ENCODE data around the gene PLEKHM3.

PLEKHM3 gene

DNA sequence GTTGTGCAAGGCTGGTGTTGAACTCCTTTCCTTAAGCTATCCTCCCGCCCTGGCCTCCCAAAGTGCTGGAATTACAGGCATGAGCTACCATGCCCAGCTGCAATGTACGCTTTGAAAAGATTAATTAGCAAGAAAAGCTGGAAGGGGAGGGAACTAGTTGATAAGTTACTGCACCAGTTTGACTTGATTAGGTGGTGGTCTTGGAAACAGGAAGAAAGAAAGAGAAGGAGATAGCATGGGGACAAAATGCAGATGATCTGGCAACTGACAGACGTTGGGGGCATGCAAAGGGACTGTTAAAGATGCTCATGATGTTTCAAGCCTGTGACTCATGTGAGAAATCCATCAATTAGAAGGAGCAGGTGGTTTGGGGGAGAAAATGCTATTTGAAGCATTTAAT lies 68.6 kb downstream of the PLEKHM3 start:
- no peak overlapping the region for H3K4ac ChIP-seq (ENCODE audit: low read depth in 1 of 2, low read length in 2 of 2)
- 71% methylated on average over 3 of the region's 3 CpGs for WGBS

DNA sequence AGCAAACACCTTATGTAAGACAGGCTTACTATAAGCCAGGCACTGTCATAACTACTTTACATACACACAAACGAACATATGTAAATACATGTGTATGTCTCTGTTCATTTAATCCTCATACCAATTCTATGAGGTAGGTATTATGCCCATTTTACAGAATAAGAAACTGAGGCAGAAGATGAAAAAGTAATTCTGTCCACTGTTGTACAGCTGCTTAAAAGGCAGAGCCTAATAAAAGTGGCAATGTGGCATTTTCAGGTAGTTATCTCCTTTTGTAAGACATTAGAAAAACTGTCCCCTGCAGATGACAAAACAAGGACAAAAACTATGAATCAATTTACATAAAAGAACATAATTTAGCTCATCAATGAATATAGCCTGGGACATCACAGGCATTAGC lies 69.9 kb downstream of the PLEKHM3 start:
- H3K14ac ChIP-seq (ENCODE audit: low read length in 2 of 2), result no peak overlapping the region
- H3K9me3 ChIP-seq (ENCODE audit: control insufficient read depth, low read length), result no peaks in the 10 kb centered on the region
- H4K91ac ChIP-seq (ENCODE audit: low read length), result no peak overlapping the region
- no peaks in the 10 kb centered on the region for H3K36me3 ChIP-seq (ENCODE audit: control insufficient read depth in 1 of 2, insufficient read depth in 2 of 2, low read depth in 1 of 2, low read length in 2 of 2)
- DNase-seq, result no peak
- no peak overlapping the region for H3K23ac ChIP-seq (ENCODE audit: low read length in 2 of 2)
- no peak overlapping the region for H3K27ac ChIP-seq (ENCODE audit: low read length, poor library complexity, severe bottlenecking)
- no peak overlapping the region for H2BK12ac ChIP-seq (ENCODE audit: low read length in 2 of 2)
- H2BK5ac ChIP-seq (ENCODE audit: low read depth, low read length, poor library complexity, severe bottlenecking), result no peak overlapping the region
- no peak overlapping the region for H4K8ac ChIP-seq (ENCODE audit: low read length)
- H2BK120ac ChIP-seq (ENCODE audit: low read depth, low read length), result no peak overlapping the region
- H3K4me1 ChIP-seq (ENCODE audit: control insufficient read depth, insufficient read depth, low read depth, low read length), result no peaks in the 10 kb centered on the region
- no peak overlapping the region for H3K4me2 ChIP-seq (ENCODE audit: low read length, poor library complexity, severe bottlenecking)
- H3K9ac ChIP-seq (ENCODE audit: low read length), result no peak overlapping the region
- no peak overlapping the region for H3K4me3 ChIP-seq (ENCODE audit: insufficient read depth in 1 of 2, low read depth in 1 of 2, low read length in 2 of 2)
- no peak overlapping the region for H2BK15ac ChIP-seq (ENCODE audit: low read depth, poor library complexity, severe bottlenecking)
- H3K18ac ChIP-seq (ENCODE audit: low read depth in 1 of 2, low read length in 2 of 2), result no peak overlapping the region
- H3K4ac ChIP-seq (ENCODE audit: low read depth in 1 of 2, low read length in 2 of 2), result no peak overlapping the region
- no peaks in the 10 kb centered on the region for H3K27me3 ChIP-seq (ENCODE audit: control insufficient read depth in 1 of 2, insufficient read depth in 1 of 2, low read length in 2 of 2)
- no CpG with 5 or more reads among the region's 1 CpG for WGBS
- no peak overlapping the region for H2AK5ac ChIP-seq (ENCODE audit: low read length, severe bottlenecking)
- H2AFZ ChIP-seq (ENCODE audit: low read depth, low read length), result no peak overlapping the region
- peaks cover 6% of the 10 kb centered on the region for H3K79me1 ChIP-seq (replicated peaks; ENCODE audit: low read length, poor library complexity, severe bottlenecking)

More for the DNA sequence above, 68.6 kb downstream of the PLEKHM3 start:
- Histone ChIP-seq H3K4me3 (ENCODE audit: insufficient read depth in 1 of 2, low read depth in 1 of 2, low read length in 2 of 2) (no peak overlapping the region), H3K9me3 (ENCODE audit: control insufficient read depth, low read length) (no peaks in the 10 kb centered on the region), H3K79me1 (replicated peaks; ENCODE audit: low read length, poor library complexity, severe bottlenecking) (peaks cover 5% of the 10 kb centered on the region), H3K36me3 (ENCODE audit: control insufficient read depth in 1 of 2, insufficient read depth in 2 of 2, low read depth in 1 of 2, low read length in 2 of 2) (no peaks in the 10 kb centered on the region), H3K14ac (ENCODE audit: low read length in 2 of 2) (no peak overlapping the region), H2BK5ac (ENCODE audit: low read depth, low read length, poor library complexity, severe bottlenecking) (no peak overlapping the region), H3K4me2 (ENCODE audit: low read length, poor library complexity, severe bottlenecking) (no peak overlapping the region), H3K27ac (ENCODE audit: low read length, poor library complexity, severe bottlenecking) (no peak overlapping the region), H3K4me1 (ENCODE audit: control insufficient read depth, insufficient read depth, low read depth, low read length) (no peaks in the 10 kb centered on the region), H3K23ac (ENCODE audit: low read length in 2 of 2) (no peak overlapping the region), H2BK12ac (ENCODE audit: low read length in 2 of 2) (no peak overlapping the region), H2BK120ac (ENCODE audit: low read depth, low read length) (no peak overlapping the region), H3K18ac (ENCODE audit: low read depth in 1 of 2, low read length in 2 of 2) (no peak overlapping the region), H3K9ac (ENCODE audit: low read length) (no peak overlapping the region), H4K8ac (ENCODE audit: low read length) (no peak overlapping the region), H2AK5ac (ENCODE audit: low read length, severe bottlenecking) (no peak overlapping the region), H2AFZ (ENCODE audit: low read depth, low read length) (no peak overlapping the region), H3K27me3 (ENCODE audit: control insufficient read depth in 1 of 2, insufficient read depth in 1 of 2, low read length in 2 of 2) (no peaks in the 10 kb centered on the region), H2BK15ac (ENCODE audit: low read depth, poor library complexity, severe bottlenecking) (no peak overlapping the region), H4K91ac (ENCODE audit: low read length) (no peak overlapping the region)
- no peak for DNase-seq

DNA sequence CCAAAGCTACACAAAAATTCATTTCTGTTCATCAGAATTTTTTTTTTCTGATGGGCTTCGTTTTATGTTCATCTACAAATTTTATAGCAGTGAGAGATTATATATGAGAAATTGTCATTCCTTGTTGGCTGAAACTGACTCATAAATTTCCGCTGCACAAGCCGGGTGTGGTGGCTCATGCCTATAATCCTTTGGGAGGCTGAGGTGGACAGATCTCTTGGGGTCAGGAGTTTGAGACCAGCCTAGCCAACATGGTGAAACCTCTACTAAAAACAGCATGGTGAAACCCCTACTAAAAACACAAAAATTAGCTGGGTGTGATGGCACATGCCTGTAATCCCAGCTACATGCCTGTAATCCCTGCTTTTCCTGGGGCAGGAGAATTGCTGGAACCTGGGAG lies 72.0 kb downstream of the PLEKHM3 start:
- Histone ChIP-seq H2AK5ac (ENCODE audit: low read length, severe bottlenecking) (no peak overlapping the region), H2BK15ac (ENCODE audit: low read depth, poor library complexity, severe bottlenecking) (no peak overlapping the region), H3K4me2 (ENCODE audit: low read length, poor library complexity, severe bottlenecking) (no peak overlapping the region), H3K23ac (ENCODE audit: low read length in 2 of 2) (no peak overlapping the region), H4K8ac (ENCODE audit: low read length) (no peak overlapping the region), H3K79me1 (replicated peaks; ENCODE audit: low read length, poor library complexity, severe bottlenecking) (peaks cover 8% of the 10 kb centered on the region), H2BK5ac (ENCODE audit: low read depth, low read length, poor library complexity, severe bottlenecking) (no peak overlapping the region), H3K4me3 (ENCODE audit: insufficient read depth in 1 of 2, low read depth in 1 of 2, low read length in 2 of 2) (no peak overlapping the region), H3K9me3 (ENCODE audit: control insufficient read depth, low read length) (no peaks in the 10 kb centered on the region), H3K14ac (ENCODE audit: low read length in 2 of 2) (no peak overlapping the region), H3K9ac (ENCODE audit: low read length) (no peak overlapping the region), H2AFZ (ENCODE audit: low read depth, low read length) (no peak overlapping the region), H3K4ac (ENCODE audit: low read depth in 1 of 2, low read length in 2 of 2) (no peak overlapping the region), H3K36me3 (ENCODE audit: control insufficient read depth in 1 of 2, insufficient read depth in 2 of 2, low read depth in 1 of 2, low read length in 2 of 2) (no peaks in the 10 kb centered on the region), H3K18ac (ENCODE audit: low read depth in 1 of 2, low read length in 2 of 2) (no peak overlapping the region), H4K91ac (ENCODE audit: low read length) (no peak overlapping the region), H3K4me1 (ENCODE audit: control insufficient read depth, insufficient read depth, low read depth, low read length) (no peaks in the 10 kb centered on the region), H2BK12ac (ENCODE audit: low read length in 2 of 2) (no peak overlapping the region), H3K27me3 (ENCODE audit: control insufficient read depth in 1 of 2, insufficient read depth in 1 of 2, low read length in 2 of 2) (no peaks in the 10 kb centered on the region), H3K27ac (ENCODE audit: low read length, poor library complexity, severe bottlenecking) (no peak overlapping the region), H2BK120ac (ENCODE audit: low read depth, low read length) (no peak overlapping the region)
- no peak for DNase-seq
- 98% methylated on average over 3 of the region's 3 CpGs for WGBS

DNA sequence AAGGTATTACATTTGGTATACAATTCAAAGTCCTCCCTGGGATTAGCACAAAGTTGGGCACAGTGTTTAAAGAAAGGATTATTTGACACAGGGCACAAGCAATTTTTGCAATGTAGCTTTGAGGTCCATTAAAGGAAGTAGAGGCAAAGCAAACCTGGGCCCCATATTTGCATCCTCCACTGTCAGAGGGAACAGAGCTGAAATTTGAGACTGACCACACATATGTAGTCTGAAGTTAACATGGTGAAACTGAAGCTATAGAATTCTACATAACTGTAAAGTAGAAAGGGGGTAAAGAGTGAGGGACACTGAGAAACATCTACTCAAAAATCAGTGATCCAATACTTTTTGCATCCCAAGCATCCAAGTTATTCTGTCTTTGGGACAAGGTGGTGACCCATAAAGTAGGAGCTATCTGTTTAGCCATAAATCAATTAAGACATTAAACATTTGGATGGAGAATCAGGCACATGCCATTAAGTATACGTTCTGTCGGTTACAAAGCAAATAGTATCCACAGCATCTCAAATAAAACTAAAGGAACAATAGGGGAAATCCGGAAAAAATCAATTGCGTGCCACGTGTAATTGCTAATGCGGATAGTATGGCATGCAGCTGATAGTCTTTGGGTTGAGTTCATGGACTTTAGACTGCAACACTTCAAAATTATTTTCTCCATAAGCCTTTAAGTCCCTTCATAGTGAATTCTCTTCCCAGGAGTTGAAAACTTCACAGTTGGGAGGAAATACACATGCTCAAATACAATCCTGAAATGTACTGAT lies 72.6 kb downstream of the PLEKHM3 start:
- H3K36me3 ChIP-seq (ENCODE audit: control insufficient read depth in 1 of 2, insufficient read depth in 2 of 2, low read depth in 1 of 2, low read length in 2 of 2), result no peaks in the 10 kb centered on the region
- no peak overlapping the region for H3K4ac ChIP-seq (ENCODE audit: low read depth in 1 of 2, low read length in 2 of 2)
- no peak overlapping the region for H3K18ac ChIP-seq (ENCODE audit: low read depth in 1 of 2, low read length in 2 of 2)
- no peak overlapping the region for H3K23ac ChIP-seq (ENCODE audit: low read length in 2 of 2)
- no peak overlapping the region for H3K14ac ChIP-seq (ENCODE audit: low read length in 2 of 2)
- H3K27ac ChIP-seq (ENCODE audit: low read length, poor library complexity, severe bottlenecking), result no peak overlapping the region
- H3K4me2 ChIP-seq (ENCODE audit: low read length, poor library complexity, severe bottlenecking), result no peak overlapping the region
- H4K8ac ChIP-seq (ENCODE audit: low read length), result no peak overlapping the region
- H4K91ac ChIP-seq (ENCODE audit: low read length), result no peak overlapping the region
- whole genome bisulfite sequencing, result 75% methylated on average over 2 of the region's 6 CpGs
- H3K9me3 ChIP-seq (ENCODE audit: control insufficient read depth, low read length), result no peaks in the 10 kb centered on the region
- no peak overlapping the region for H3K4me3 ChIP-seq (ENCODE audit: insufficient read depth in 1 of 2, low read depth in 1 of 2, low read length in 2 of 2)
- no peak overlapping the region for H2AK5ac ChIP-seq (ENCODE audit: low read length, severe bottlenecking)
- no peak overlapping the region for H3K9ac ChIP-seq (ENCODE audit: low read length)
- no peak overlapping the region for H2BK12ac ChIP-seq (ENCODE audit: low read length in 2 of 2)
- no peak overlapping the region for H2AFZ ChIP-seq (ENCODE audit: low read depth, low read length)
- no peak overlapping the region for H2BK120ac ChIP-seq (ENCODE audit: low read depth, low read length)
- H2BK15ac ChIP-seq (ENCODE audit: low read depth, poor library complexity, severe bottlenecking), result no peak overlapping the region
- H3K27me3 ChIP-seq (ENCODE audit: control insufficient read depth in 1 of 2, insufficient read depth in 1 of 2, low read length in 2 of 2), result no peaks in the 10 kb centered on the region
- H3K79me1 ChIP-seq (replicated peaks; ENCODE audit: low read length, poor library complexity, severe bottlenecking), result peaks cover 10% of the 10 kb centered on the region
- no peak for DNase-seq
- H2BK5ac ChIP-seq (ENCODE audit: low read depth, low read length, poor library complexity, severe bottlenecking), result no peak overlapping the region
- H3K4me1 ChIP-seq (ENCODE audit: control insufficient read depth, insufficient read depth, low read depth, low read length), result no peaks in the 10 kb centered on the region
